ENCODE data around the gene TSHZ2. TPM values are rescaled to one million over a fixed set of nuclear protein-coding genes. Genes with fewer than 3 reads are reported as not detected.

The TSHZ2 gene
- total and polyA plus RNA-seq, 9 of the 15 experiments (the other 6 are each of a cell fraction or from before 2014, with no cell fraction given): 0.03 to 0.20 (median 0.05) TPM; not detected in 4

- Histone ChIP-seq H3K9me3 (replicated peaks; ENCODE audit: control insufficient read depth, insufficient read depth, low read depth, low read length) (no peaks in the 10 kb centered on the region; the same call in 1 of the 2 replicates), H3K9me1 (ENCODE audit: control insufficient read depth, insufficient read depth, low read length) (no peaks in the 10 kb centered on the region), H3K4me2 (ENCODE audit: insufficient read depth, low read length) (no peak overlapping the region), H3K4me3 (no peak overlapping the region), H3K79me2 (ENCODE audit: control insufficient read depth, insufficient read depth, low read length) (no peaks in the 10 kb centered on the region), H3K4me1 (replicated peaks in 1 of 2; ENCODE audit: control insufficient read depth in 2 of 2, insufficient read depth in 2 of 2, low read length in 2 of 2) (no peaks in the 10 kb centered on the region), H3K27ac (ENCODE audit: extremely low read depth, low read depth, low read length) (no peak overlapping the region), H3K9ac (ENCODE audit: insufficient read depth in 1 of 2, low read depth in 2 of 2, low read length in 2 of 2) (no peak overlapping the region), H2AFZ (ENCODE audit: low read depth, low read length) (no peak overlapping the region), H3K27me3 (ENCODE audit: control insufficient read depth in 2 of 2, insufficient read depth in 2 of 2, low read length in 2 of 2) (no peaks in the 10 kb centered on the region), H4K20me1 (replicated peaks; ENCODE audit: control insufficient read depth, insufficient read depth, low read length) (no peaks in the 10 kb centered on the region), H3K36me3 (ENCODE audit: control insufficient read depth, insufficient read depth, low read length) (no peaks in the 10 kb centered on the region)
- 1% methylated on average over 4 of the region's 4 CpGs for WGBS (ENCODE audit: insufficient coverage, low coverage, missing lambda C conversion rate)
- in situ Hi-C loops (cut with MboI): no loop called here
- intact Hi-C loops (cut with micrococcal nuclease): no loop called here
- FAIRE-seq: no peak
- POLR2A ChIA-PET: no interaction called here
- CTCF ChIA-PET (ENCODE audit: low intra/inter-chr PET ratio): no interaction called here
- BruUV-seq (replicated peaks): no TSS peak
- DNase-seq (ENCODE audit: extremely low read depth in 1 of 4, low spot score in 3 of 4): no peak
- ATAC-seq: no peak
- no peak for TF ChIP-seq KLF10 (CRISPR knock-in tag; IDR thresholded peaks at IDR 0.05)
- TF ChIP-seq MEF2A (IDR thresholded peaks at IDR 0.05; ENCODE audit: control insufficient read depth, low read depth, low read length): no peak
- no peak for TF ChIP-seq CHD4 (IDR thresholded peaks at IDR 0.05; ENCODE audit: insufficient read depth, insufficient replicate concordance, low read depth, low read length, poor library complexity, severe bottlenecking)
- TF ChIP-seq MAX (CRISPR knock-in tag; IDR thresholded peaks at IDR 0.05): no peak
- TF ChIP-seq ZNF79 (CRISPR knock-in tag; IDR thresholded peaks at IDR 0.05; ENCODE audit: low read depth): no peak
- TF ChIP-seq SAP30 (IDR thresholded peaks at IDR 0.05; ENCODE audit: borderline replicate concordance, insufficient read depth, low read depth, low read length, poor library complexity, severe bottlenecking): no peak
- TF ChIP-seq CHD7 (IDR thresholded peaks at IDR 0.05; ENCODE audit: low read depth, low read length): no peak
- no peak for TF ChIP-seq RNF219 (CRISPR knock-in tag; IDR thresholded peaks at IDR 0.05)
These were observed 480.9 kb downstream of the TSHZ2 start for GRCh38 chr20:53453076-53453475.
